ENCODE data around the gene TSR1. TPM values are rescaled to one million over a fixed set of nuclear protein-coding genes. Genes with fewer than 3 reads are reported as not detected.

The TSR1 gene
- total RNA-seq, 4 donors from 2014 or later, result 2.1 to 43.3 (median 23.5) TPM

- no peaks in the 10 kb centered on the region for H3K36me3 ChIP-seq
- no peaks in the 10 kb centered on the region for H3K27me3 ChIP-seq
Observed at GRCh38 chr17:2295575-2295974, 40.7 kb downstream of the TSR1 start.

GRCh38 chr17:2292100-2292499 is 44.2 kb downstream of the TSR1 start:
- no peak for TF ChIP-seq POLR2A (IDR thresholded peaks at IDR 0.05)
- no peak for TF ChIP-seq CTCF (IDR thresholded peaks at IDR 0.05)
- no peaks in the 10 kb centered on the region for H3K27me3 ChIP-seq
- no peak overlapping the region for H3K4me3 ChIP-seq
- intact Hi-C loops (cut with DNase I; ENCODE audit: low total_unique reads), result no loop called here
- no peaks in the 10 kb centered on the region for H3K36me3 ChIP-seq
- H3K4me1 ChIP-seq, result no peaks in the 10 kb centered on the region
- no peak for DNase-seq
- H3K9me3 ChIP-seq, result no peaks in the 10 kb centered on the region
- no peak overlapping the region for H3K27ac ChIP-seq

More at GRCh38 chr17:2295575-2295974, 40.7 kb downstream of the TSR1 start:
- H3K4me3 ChIP-seq, result no peak overlapping the region
- H3K4me1 ChIP-seq, result no peaks in the 10 kb centered on the region
- no peaks in the 10 kb centered on the region for H3K9me3 ChIP-seq
- TF ChIP-seq CTCF (IDR thresholded peaks at IDR 0.05), result no peak
- TF ChIP-seq POLR2A (IDR thresholded peaks at IDR 0.05), result no peak
- intact Hi-C loops (cut with DNase I; ENCODE audit: low total_unique reads), result no loop called here
- no peak overlapping the region for H3K27ac ChIP-seq
- no peak for DNase-seq

- Histone ChIP-seq H3K4me3 (no peak overlapping the region), H3K27me3 (no peaks in the 10 kb centered on the region), H3K27ac (no peak overlapping the region), H3K9me3 (no peaks in the 10 kb centered on the region), H3K4me1 (no peaks in the 10 kb centered on the region), H3K36me3 (no peaks in the 10 kb centered on the region)
- TF ChIP-seq POLR2A (IDR thresholded peaks at IDR 0.05) (no peak), CTCF (IDR thresholded peaks at IDR 0.05) (no peak)
- intact Hi-C loops (cut with DNase I; ENCODE audit: low total_unique reads), result no loop called here
- no peak for DNase-seq
Observed at GRCh38 chr17:2289878-2290478, 46.3 kb downstream of the TSR1 start.

GRCh38 chr17:2283302-2283701 is 53.0 kb downstream of the TSR1 start:
- H3K27ac ChIP-seq, result no peak overlapping the region
- H3K4me3 ChIP-seq, result no peak overlapping the region
- intact Hi-C loops (cut with DNase I; ENCODE audit: low total_unique reads), result no loop called here

More at GRCh38 chr17:2283302-2283701, 53.0 kb downstream of the TSR1 start:
- Histone ChIP-seq H3K36me3 (no peaks in the 10 kb centered on the region), H3K27me3 (no peaks in the 10 kb centered on the region), H3K4me1 (no peaks in the 10 kb centered on the region), H3K9me3 (no peaks in the 10 kb centered on the region)
- DNase-seq, result no peak
- TF ChIP-seq POLR2A (IDR thresholded peaks at IDR 0.05), result no peak
- no peak for TF ChIP-seq CTCF (IDR thresholded peaks at IDR 0.05)
